ENCODE data around the gene FRMD8.
A peak's percentile ranks its signal among the peaks of the same experiment; 100 is the strongest.

- TF ChIP-seq, protein P1, sequence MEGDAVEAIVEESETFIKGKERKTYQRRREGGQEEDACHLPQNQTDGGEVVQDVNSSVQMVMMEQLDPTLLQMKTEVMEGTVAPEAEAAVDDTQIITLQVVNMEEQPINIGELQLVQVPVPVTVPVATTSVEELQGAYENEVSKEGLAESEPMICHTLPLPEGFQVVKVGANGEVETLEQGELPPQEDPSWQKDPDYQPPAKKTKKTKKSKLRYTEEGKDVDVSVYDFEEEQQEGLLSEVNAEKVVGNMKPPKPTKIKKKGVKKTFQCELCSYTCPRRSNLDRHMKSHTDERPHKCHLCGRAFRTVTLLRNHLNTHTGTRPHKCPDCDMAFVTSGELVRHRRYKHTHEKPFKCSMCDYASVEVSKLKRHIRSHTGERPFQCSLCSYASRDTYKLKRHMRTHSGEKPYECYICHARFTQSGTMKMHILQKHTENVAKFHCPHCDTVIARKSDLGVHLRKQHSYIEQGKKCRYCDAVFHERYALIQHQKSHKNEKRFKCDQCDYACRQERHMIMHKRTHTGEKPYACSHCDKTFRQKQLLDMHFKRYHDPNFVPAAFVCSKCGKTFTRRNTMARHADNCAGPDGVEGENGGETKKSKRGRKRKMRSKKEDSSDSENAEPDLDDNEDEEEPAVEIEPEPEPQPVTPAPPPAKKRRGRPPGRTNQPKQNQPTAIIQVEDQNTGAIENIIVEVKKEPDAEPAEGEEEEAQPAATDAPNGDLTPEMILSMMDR (conservative IDR thresholded peaks at IDR 0.05 in 1 of 2, IDR thresholded peaks at IDR 0.05 in 1 of 2; ENCODE audit: low read depth in 1 of 2, low read length in 2 of 2) = peak; percentile 65 to 76
- no peak for TF ChIP-seq EZH2 (IDR thresholded peaks at IDR 0.05; ENCODE audit: low read length, missing control alignments)
Observed at GRCh38 chr11:65366340-65366773, 20.1 kb upstream of the FRMD8 start.

All from fibroblast of lung (primary cell).